Stimulated activated CD4-positive, alpha-beta T cell treated with anti-CD3 and anti-CD28 coated beads, Interleukin-2, amount 100 ng/mL, for 24 hours (primary cell): ENCODE measurements around the gene SAE1.
A peak's percentile ranks its signal among the peaks of the same experiment; 100 is the strongest.

Source experiments
- DNase-seq, 2 donors: peaks; one replicate each; pipeline ENCODE4 v3.0.0-alpha.2; 2020

SAE1 gene

GRCh38 chr19:47221890-47222289, 91.3 kb downstream of the SAE1 start:
- no peak for DNase-seq

GRCh38 chr19:47225746-47226425, 95.3 kb downstream of the SAE1 start:
- DNase-seq = peak; percentile 83 to 85

- peak; percentile 45 to 59 for DNase-seq
Measured at GRCh38 chr19:47226426-47227351, 96.1 kb downstream of the SAE1 start.

- DNase-seq = peak; percentile 47 to 50
Measured at GRCh38 chr19:47227352-47228167, 96.9 kb downstream of the SAE1 start.

- DNase-seq = peak; percentile 44 to 49
Measured at GRCh38 chr19:47228168-47228936, 97.7 kb downstream of the SAE1 start.

- DNase-seq = peak in 1 of 2 donors; percentile 38
Measured at GRCh38 chr19:47228937-47229675, 98.5 kb downstream of the SAE1 start.

- DNase-seq = no peak
Measured at GRCh38 chr19:47229676-47230053, 99.0 kb downstream of the SAE1 start.

- DNase-seq = peak; percentile 81
Measured at GRCh38 chr19:47230054-47230920, 99.7 kb downstream of the SAE1 start.

GRCh38 chr19:47230921-47231214, 100.2 kb downstream of the SAE1 start, which contains the start of gene BBC3:
Gene BBC3 (minus strand): TSS chr19:47231199. CDS start chr19:47228431, 2,768 bp downstream.
- no peak for DNase-seq

- peak; percentile 89 to 91 for DNase-seq
Measured at GRCh38 chr19:47231215-47232054, 100.8 kb downstream of the SAE1 start.

GRCh38 chr19:47232422-47233211, 102.0 kb downstream of the SAE1 start:
- no peak for DNase-seq

GRCh38 chr19:47236072-47236675, 105.5 kb downstream of the SAE1 start:
- no peak for DNase-seq

GRCh38 chr19:47239152-47239551, 108.5 kb downstream of the SAE1 start:
- no peak for DNase-seq

GRCh38 chr19:47239610-47240296, 109.1 kb downstream of the SAE1 start:
- DNase-seq = peak; percentile 57 to 58

- DNase-seq = no peak
Measured at GRCh38 chr19:47240556-47240955, 109.9 kb downstream of the SAE1 start.

- peak; percentile 82 to 88 for DNase-seq
Measured at GRCh38 chr19:47240996-47241918, 110.6 kb downstream of the SAE1 start.
